HEK293T (cell line): ENCODE measurements around the gene SHFL.

Experiments used
- FOXA1 ChIP-seq: fragments of 450-650 bp; IDR thresholded peaks from 2 replicates; pipeline ENCODE4 v1.6.1; 2016; ENCODE audit warnings: mild to moderate bottlenecking
- HDGF ChIP-seq: fragments of 450-650 bp; IDR thresholded peaks from 2 replicates; pipeline ENCODE4 v1.6.1; 2017; ENCODE audit warnings: antibody characterized with exemption, borderline replicate concordance
- LEF1 ChIP-seq: fragments of 450-650 bp; IDR thresholded peaks from 2 replicates; pipeline ENCODE4 v1.6.1; 2017; ENCODE audit warnings: mild to moderate bottlenecking, borderline replicate concordance
- TF ChIP-seq, protein P1 (sequence below): fragments of 450-650 bp; IDR thresholded peaks from 2 replicates; pipeline ENCODE4 v1.6.1; 2016

DNA sequence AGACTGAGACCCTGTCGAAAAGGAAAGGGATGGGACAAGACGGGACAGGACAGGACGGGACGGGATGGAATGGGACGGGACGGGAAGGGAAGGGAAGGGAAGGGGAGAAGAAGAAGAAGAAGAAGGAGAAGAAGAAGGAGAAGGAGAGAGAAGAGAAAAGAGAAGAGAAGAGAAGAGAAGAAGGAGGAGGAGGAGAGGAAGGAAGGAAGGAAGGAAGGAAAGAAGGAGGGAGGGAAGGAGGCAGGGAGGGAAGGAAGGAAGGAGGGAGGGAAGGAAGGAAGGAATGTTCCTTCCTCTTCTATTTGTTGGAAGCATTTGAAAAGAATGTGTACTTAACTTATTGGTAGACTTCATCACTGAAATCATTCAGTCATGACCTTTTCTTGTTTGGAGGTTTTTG lies 9.6 kb upstream of the SHFL start:
- TF ChIP-seq LEF1 (no peak), FOXA1 (no peak), HDGF (no peak)
- TF ChIP-seq, protein P1, sequence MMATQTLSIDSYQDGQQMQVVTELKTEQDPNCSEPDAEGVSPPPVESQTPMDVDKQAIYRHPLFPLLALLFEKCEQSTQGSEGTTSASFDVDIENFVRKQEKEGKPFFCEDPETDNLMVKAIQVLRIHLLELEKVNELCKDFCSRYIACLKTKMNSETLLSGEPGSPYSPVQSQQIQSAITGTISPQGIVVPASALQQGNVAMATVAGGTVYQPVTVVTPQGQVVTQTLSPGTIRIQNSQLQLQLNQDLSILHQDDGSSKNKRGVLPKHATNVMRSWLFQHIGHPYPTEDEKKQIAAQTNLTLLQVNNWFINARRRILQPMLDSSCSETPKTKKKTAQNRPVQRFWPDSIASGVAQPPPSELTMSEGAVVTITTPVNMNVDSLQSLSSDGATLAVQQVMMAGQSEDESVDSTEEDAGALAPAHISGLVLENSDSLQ = no peak
